ENCODE measurements around the gene PLAU.

The PLAU gene

GRCh38 chr10:73937333-73938043 lies 26.6 kb downstream of the PLAU start:
- Histone ChIP-seq H3K79me2 (ENCODE audit: control insufficient read depth, low read length) (no peaks in the 10 kb centered on the region), H3K36me3 (ENCODE audit: control insufficient read depth, low read length) (no peaks in the 10 kb centered on the region), H3K27me3 (ENCODE audit: control insufficient read depth, low read length) (0 out of 2 replicates have a peak, but pooled peaks cover 3% of the 10 kb centered on the region), H3K9me2 (replicated peaks; ENCODE audit: control insufficient read depth, low read length) (no peaks in the 10 kb centered on the region), H3K4me1 (ENCODE audit: control insufficient read depth, low read length) (peaks cover 5% of the 10 kb centered on the region), H3K4me2 (ENCODE audit: low read length) (no peak overlapping the region), H3K4me3 (ENCODE audit: low read length) (no peak overlapping the region), H3F3A (ENCODE audit: control insufficient read depth, insufficient read depth) (no peaks in the 10 kb centered on the region), H3K9me3 (ENCODE audit: control insufficient read depth, insufficient read depth, low read length) (no peaks in the 10 kb centered on the region), H3K27ac (ENCODE audit: low read depth, low read length) (no peak overlapping the region), H4K20me1 (ENCODE audit: control insufficient read depth, insufficient read depth, low read depth, low read length) (no peaks in the 10 kb centered on the region)
- no peak for TF ChIP-seq EZH2phosphoT487 (IDR thresholded peaks at IDR 0.05; ENCODE audit: borderline replicate concordance, low read length)
- TF ChIP-seq, protein P1, sequence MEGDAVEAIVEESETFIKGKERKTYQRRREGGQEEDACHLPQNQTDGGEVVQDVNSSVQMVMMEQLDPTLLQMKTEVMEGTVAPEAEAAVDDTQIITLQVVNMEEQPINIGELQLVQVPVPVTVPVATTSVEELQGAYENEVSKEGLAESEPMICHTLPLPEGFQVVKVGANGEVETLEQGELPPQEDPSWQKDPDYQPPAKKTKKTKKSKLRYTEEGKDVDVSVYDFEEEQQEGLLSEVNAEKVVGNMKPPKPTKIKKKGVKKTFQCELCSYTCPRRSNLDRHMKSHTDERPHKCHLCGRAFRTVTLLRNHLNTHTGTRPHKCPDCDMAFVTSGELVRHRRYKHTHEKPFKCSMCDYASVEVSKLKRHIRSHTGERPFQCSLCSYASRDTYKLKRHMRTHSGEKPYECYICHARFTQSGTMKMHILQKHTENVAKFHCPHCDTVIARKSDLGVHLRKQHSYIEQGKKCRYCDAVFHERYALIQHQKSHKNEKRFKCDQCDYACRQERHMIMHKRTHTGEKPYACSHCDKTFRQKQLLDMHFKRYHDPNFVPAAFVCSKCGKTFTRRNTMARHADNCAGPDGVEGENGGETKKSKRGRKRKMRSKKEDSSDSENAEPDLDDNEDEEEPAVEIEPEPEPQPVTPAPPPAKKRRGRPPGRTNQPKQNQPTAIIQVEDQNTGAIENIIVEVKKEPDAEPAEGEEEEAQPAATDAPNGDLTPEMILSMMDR (IDR thresholded peaks at IDR 0.05; ENCODE audit: low read depth, low read length, poor library complexity, severe bottlenecking): no peak

- Histone ChIP-seq H3K4me2 (ENCODE audit: low read length) (peak overlapping the region; percentile 45), H4K20me1 (ENCODE audit: control insufficient read depth, insufficient read depth, low read depth, low read length) (no peaks in the 10 kb centered on the region), H3K9me2 (replicated peaks; ENCODE audit: control insufficient read depth, low read length) (no peaks in the 10 kb centered on the region), H3K36me3 (ENCODE audit: control insufficient read depth, low read length) (no peaks in the 10 kb centered on the region), H3K79me2 (ENCODE audit: control insufficient read depth, low read length) (no peaks in the 10 kb centered on the region), H3K9me3 (ENCODE audit: control insufficient read depth, insufficient read depth, low read length) (no peaks in the 10 kb centered on the region), H3K27ac (ENCODE audit: low read depth, low read length) (no peak overlapping the region), H3F3A (ENCODE audit: control insufficient read depth, insufficient read depth) (no peaks in the 10 kb centered on the region), H3K4me3 (ENCODE audit: low read length) (peak overlapping the region; percentile 15; the same call in 1 of the 2 replicates), H3K27me3 (ENCODE audit: control insufficient read depth, low read length) (0 out of 2 replicates have a peak, but pooled peaks cover 3% of the 10 kb centered on the region), H3K4me1 (ENCODE audit: control insufficient read depth, low read length) (peaks cover 5% of the 10 kb centered on the region)
- TF ChIP-seq, protein P1 (IDR thresholded peaks at IDR 0.05; ENCODE audit: low read depth, low read length, poor library complexity, severe bottlenecking): peak; percentile 93
- no peak for TF ChIP-seq EZH2phosphoT487 (IDR thresholded peaks at IDR 0.05; ENCODE audit: borderline replicate concordance, low read length)
These were observed 29.8 kb downstream of the PLAU start for GRCh38 chr10:73940634-73941221.

GRCh38 chr10:73941300-73941699 lies 30.4 kb downstream of the PLAU start:
- Histone ChIP-seq H4K20me1 (ENCODE audit: control insufficient read depth, insufficient read depth, low read depth, low read length) (no peaks in the 10 kb centered on the region), H3K79me2 (ENCODE audit: control insufficient read depth, low read length) (no peaks in the 10 kb centered on the region), H3K27ac (ENCODE audit: low read depth, low read length) (no peak overlapping the region), H3K4me2 (ENCODE audit: low read length) (no peak overlapping the region), H3K4me1 (ENCODE audit: control insufficient read depth, low read length) (peaks cover 5% of the 10 kb centered on the region), H3K9me2 (replicated peaks; ENCODE audit: control insufficient read depth, low read length) (no peaks in the 10 kb centered on the region), H3K27me3 (ENCODE audit: control insufficient read depth, low read length) (0 out of 2 replicates have a peak, but pooled peaks cover 3% of the 10 kb centered on the region), H3K36me3 (ENCODE audit: control insufficient read depth, low read length) (no peaks in the 10 kb centered on the region), H3K4me3 (ENCODE audit: low read length) (no peak overlapping the region), H3F3A (ENCODE audit: control insufficient read depth, insufficient read depth) (no peaks in the 10 kb centered on the region), H3K9me3 (ENCODE audit: control insufficient read depth, insufficient read depth, low read length) (no peaks in the 10 kb centered on the region)
- no peak for TF ChIP-seq EZH2phosphoT487 (IDR thresholded peaks at IDR 0.05; ENCODE audit: borderline replicate concordance, low read length)
- TF ChIP-seq, protein P1 (IDR thresholded peaks at IDR 0.05; ENCODE audit: low read depth, low read length, poor library complexity, severe bottlenecking): no peak

Data from DOHH2 (cell line).